Mucosa of stomach (tissue), 1 donor: ENCODE measurements around the gene PAMR1.
"Not testable (repeated sequence)": the region's sequence is repeated elsewhere in the genome, so short reads cannot be mapped to it uniquely, and the experiment has no call there.

Experiments
- H3K27me3 ChIP-seq: one replicate; pipeline ENCODE4 v1.7.0; 2013; ENCODE audit warnings: mild to moderate bottlenecking, low read length; ENCODE audit not compliant: control insufficient read depth, insufficient read depth
- H3K36me3 ChIP-seq: one replicate; pipeline ENCODE4 v1.7.0; 2013; ENCODE audit warnings: low read length; ENCODE audit not compliant: control insufficient read depth, insufficient read depth
- H3K4me1 ChIP-seq: one replicate; pipeline ENCODE4 v1.7.0; 2013; ENCODE audit warnings: mild to moderate bottlenecking, low read length; ENCODE audit not compliant: control insufficient read depth, insufficient read depth
- H3K4me3 ChIP-seq: one replicate; pipeline ENCODE4 v1.7.0; 2013; ENCODE audit warnings: low read length
- H3K9ac ChIP-seq: one replicate; pipeline ENCODE4 v1.7.0; 2013; ENCODE audit warnings: mild to moderate bottlenecking, low read length, moderate library complexity
- H3K9me3 ChIP-seq: one replicate; pipeline ENCODE4 v1.7.0; 2013; ENCODE audit warnings: mild to moderate bottlenecking, low read length, moderate library complexity; ENCODE audit not compliant: control insufficient read depth
- donor health status: Pancreatic carcinoma.

Gene PAMR1

GRCh38 chr11:35553831-35554230, 28.4 kb upstream of the PAMR1 start:
- Histone ChIP-seq H3K9ac (no peak overlapping the region), H3K9me3 (no peaks in the 10 kb centered on the region), H3K4me3 (no peak overlapping the region), H3K36me3 (no peaks in the 10 kb centered on the region), H3K4me1 (no peaks in the 10 kb centered on the region), H3K27me3 (peaks cover 3% of the 10 kb centered on the region)

- Histone ChIP-seq H3K9ac (no peak overlapping the region), H3K27me3 (peaks cover 3% of the 10 kb centered on the region), H3K36me3 (no peaks in the 10 kb centered on the region), H3K9me3 (no peaks in the 10 kb centered on the region), H3K4me1 (no peaks in the 10 kb centered on the region), H3K4me3 (no peak overlapping the region)
Measured at GRCh38 chr11:35553021-35553420, 27.6 kb upstream of the PAMR1 start.

- Histone ChIP-seq H3K27me3 (peaks cover 3% of the 10 kb centered on the region), H3K9me3 (no peaks in the 10 kb centered on the region), H3K4me1 (no peaks in the 10 kb centered on the region), H3K36me3 (no peaks in the 10 kb centered on the region), H3K9ac (no peak overlapping the region), H3K4me3 (no peak overlapping the region)
Measured at GRCh38 chr11:35552616-35553015, 27.2 kb upstream of the PAMR1 start.

GRCh38 chr11:35550374-35551036, 25.1 kb upstream of the PAMR1 start:
- no peaks in the 10 kb centered on the region for H3K9me3 ChIP-seq
- no peak overlapping the region for H3K9ac ChIP-seq
- peaks cover 3% of the 10 kb centered on the region for H3K27me3 ChIP-seq
- no peaks in the 10 kb centered on the region for H3K36me3 ChIP-seq
- no peak overlapping the region for H3K4me3 ChIP-seq
- no peaks in the 10 kb centered on the region for H3K4me1 ChIP-seq

GRCh38 chr11:35549787-35550186, 24.4 kb upstream of the PAMR1 start:
- H3K9ac ChIP-seq: no peak overlapping the region
- no peaks in the 10 kb centered on the region for H3K36me3 ChIP-seq
- no peaks in the 10 kb centered on the region for H3K9me3 ChIP-seq
- H3K27me3 ChIP-seq: peaks cover 3% of the 10 kb centered on the region
- no peak overlapping the region for H3K4me3 ChIP-seq
- H3K4me1 ChIP-seq: no peaks in the 10 kb centered on the region

- H3K4me1 ChIP-seq: no peaks in the 10 kb centered on the region
- H3K36me3 ChIP-seq: no peaks in the 10 kb centered on the region
- no peak overlapping the region for H3K9ac ChIP-seq
- peaks cover 3% of the 10 kb centered on the region for H3K27me3 ChIP-seq
- H3K4me3 ChIP-seq: no peak overlapping the region
- no peaks in the 10 kb centered on the region for H3K9me3 ChIP-seq
Measured at GRCh38 chr11:35548925-35549561, 23.6 kb upstream of the PAMR1 start.

- not testable (repeated sequence) for H3K36me3 ChIP-seq, H3K9ac ChIP-seq
Measured at GRCh38 chr11:35547995-35548394, 22.6 kb upstream of the PAMR1 start.

GRCh38 chr11:35546317-35546716, 20.9 kb upstream of the PAMR1 start:
- Histone ChIP-seq H3K27me3 (peaks cover 3% of the 10 kb centered on the region), H3K4me3 (no peak overlapping the region), H3K36me3 (no peaks in the 10 kb centered on the region)

More at GRCh38 chr11:35547995-35548394, 22.6 kb upstream of the PAMR1 start:
- not testable (repeated sequence) for H3K4me3 ChIP-seq, H3K9me3 ChIP-seq, H3K27me3 ChIP-seq, H3K4me1 ChIP-seq

GRCh38 chr11:35545391-35546003, 20.1 kb upstream of the PAMR1 start:
- Histone ChIP-seq H3K9ac (no peak overlapping the region), H3K9me3 (no peaks in the 10 kb centered on the region)

More at GRCh38 chr11:35546317-35546716, 20.9 kb upstream of the PAMR1 start:
- H3K4me1 ChIP-seq: no peaks in the 10 kb centered on the region
- H3K9me3 ChIP-seq: no peaks in the 10 kb centered on the region
- H3K9ac ChIP-seq: no peak overlapping the region

GRCh38 chr11:35543481-35543880, 18.1 kb upstream of the PAMR1 start:
- Histone ChIP-seq H3K9ac (no peak overlapping the region), H3K4me1 (peaks cover 8% of the 10 kb centered on the region), H3K27me3 (no peaks in the 10 kb centered on the region), H3K9me3 (no peaks in the 10 kb centered on the region), H3K4me3 (no peak overlapping the region), H3K36me3 (no peaks in the 10 kb centered on the region)

More at GRCh38 chr11:35545391-35546003, 20.1 kb upstream of the PAMR1 start:
- no peaks in the 10 kb centered on the region for H3K4me1 ChIP-seq
- no peak overlapping the region for H3K4me3 ChIP-seq
- peaks cover 3% of the 10 kb centered on the region for H3K27me3 ChIP-seq
- no peaks in the 10 kb centered on the region for H3K36me3 ChIP-seq

- Histone ChIP-seq H3K4me3 (no peak overlapping the region), H3K9ac (no peak overlapping the region), H3K9me3 (no peaks in the 10 kb centered on the region), H3K36me3 (no peaks in the 10 kb centered on the region), H3K4me1 (peaks cover 8% of the 10 kb centered on the region), H3K27me3 (no peaks in the 10 kb centered on the region)
Measured at GRCh38 chr11:35541621-35542375, 16.4 kb upstream of the PAMR1 start.

- Histone ChIP-seq H3K36me3 (no peaks in the 10 kb centered on the region), H3K27me3 (no peaks in the 10 kb centered on the region), H3K9me3 (no peaks in the 10 kb centered on the region), H3K4me3 (no peak overlapping the region), H3K4me1 (peaks cover 8% of the 10 kb centered on the region), H3K9ac (no peak overlapping the region)
Measured at GRCh38 chr11:35540526-35540925, 15.1 kb upstream of the PAMR1 start.
